Adrenal gland (tissue), 12 donors: Measurements from ENCODE around the gene PIEZO1. TPM values are rescaled to one million over a fixed set of nuclear protein-coding genes. Genes with fewer than 3 reads are reported as not detected.

Source experiments
- DNase-seq, 7 donors: peaks; one replicate each; pipeline ENCODE4 v3.0.0-alpha.2; 2019 to 2020
- H3K27ac ChIP-seq, 5 donors: fragments of 200-600 bp; sonication (generic) in 4 of 5; 1 replicate in 3 of 5; 2 replicates in 2 of 5; pipeline versions ENCODE4 v1.5.1 to v1.8.0; 2016 to 2020; ENCODE audit warnings: mild to moderate bottlenecking in 1 of 5
- H3K27me3 ChIP-seq: fragments of 200-600 bp; 2 replicates; pipeline ENCODE4 v1.8.0; 2021
- H3K36me3 ChIP-seq, 2 donors: fragments of 200-600 bp; replicated peaks in 1 of 2; 1 replicate in 1 of 2; 2 replicates in 1 of 2; pipeline versions ENCODE4 v1.5.1 to v1.8.0; 2018 to 2022
- H3K4me1 ChIP-seq, 2 donors: fragments of 200-600 bp; replicated peaks in 1 of 2; 1 replicate in 1 of 2; 2 replicates in 1 of 2; pipeline versions ENCODE4 v1.5.1 to v1.8.0; 2018 to 2021
- H3K4me3 ChIP-seq, 4 donors: fragments of 200-600 bp; sonication (generic) in 3 of 4; one replicate each; pipeline ENCODE4 v1.5.1; 2016 to 2018
- H3K9me3 ChIP-seq, 3 donors: fragments of 200-600 bp; sonication (generic) in 1 of 3; replicated peaks in 1 of 3; 1 replicate in 2 of 3; 2 replicates in 1 of 3; pipeline versions ENCODE4 v1.5.1 to v1.8.0; 2016 to 2021
- POLR2A ChIP-seq, 2 donors: fragments of 450-650 bp; IDR thresholded peaks; one replicate each; pipeline ENCODE4 v1.6.1; 2017; ENCODE audit warnings: antibody characterized with exemption in 2 of 2, mild to moderate bottlenecking in 2 of 2, moderate library complexity in 1 of 2
- WGBS, 4 donors: extraction: QIAGEN DNeasy Blood & Tissue Kit in 2 of 4; methylation state at CpG; one replicate each; pipeline versions ENCODE4 v1.1.5 to v1.1.7; 2013 to 2017; 5-methylcytosine and 5-hydroxymethylcytosine counted together
- intact Hi-C, 2 donors: fragments of 100-400 bp; cut with DNase I; formaldehyde crosslinking; loops; one replicate each; pipeline versions ENCODE4 v1.14.1 to v1.15.0; 2022 to 2023
- polyA plus RNA-seq, 3 donors: library from polyadenylated mRNA; stranded (reverse); fragments of 200-250 nt in 2 of 3; fragments of 350-450 nt in 1 of 3; fragmentation: Illumina TruSeq in 1 of 3; extraction: RNeasy Lipid Tissue Mini Kit (QIAGEN cat#74804) in 1 of 3; gene quantifications; one replicate each; pipeline ENCODE4 v1.2.3, GENCODE V29; 2013 to 2014
- total RNA-seq, 9 donors: library from RNA; depleted of rRNA in 4 of 9; stranded (reverse); fragments of >200 nt in 4 of 9; fragments of 120-200 nt in 1 of 9; fragmentation: NEBNext Ultra II Directional in 1 of 9; extraction: Animal tissue kit (Norgen Biotek cat#: 25700) in 1 of 9; gene quantifications; one replicate each; pipeline versions ENCODE4 v1.1.0 to v1.2.4, GENCODE V29; 2013 to 2023
- TF ChIP-seq, protein P1 (sequence below), 6 experiments: fragments of 450-650 bp in 4 of 6; fragments of 200-600 bp in 2 of 6; sonication (generic) in 1 of 6; IDR thresholded peaks; 1 replicate in 5 of 6; 2 replicates in 1 of 6; pipeline versions ENCODE4 v1.5.1 to v1.8.0; 2016 to 2021; ENCODE audit warnings: antibody characterized with exemption in 6 of 6, mild to moderate bottlenecking in 2 of 6, moderate library complexity in 1 of 6
- donor health status: healthy with polysubstance abuse.
- donor health status: Bipolar disorder and iron deficiency.
- donor health status: DM: yes; HTN: yes; CAD: no.
- donor health status: DM: no; HTN: no; CAD: no.
- donor health status: DM: no; HTN: no; CAD: no.
- donor health status: DM: yes; HTN: yes; CAD: no.

The PIEZO1 gene
- total and polyA plus RNA-seq, 12 donors, result 7.9 to 327 (median 92.4) TPM

DNA sequence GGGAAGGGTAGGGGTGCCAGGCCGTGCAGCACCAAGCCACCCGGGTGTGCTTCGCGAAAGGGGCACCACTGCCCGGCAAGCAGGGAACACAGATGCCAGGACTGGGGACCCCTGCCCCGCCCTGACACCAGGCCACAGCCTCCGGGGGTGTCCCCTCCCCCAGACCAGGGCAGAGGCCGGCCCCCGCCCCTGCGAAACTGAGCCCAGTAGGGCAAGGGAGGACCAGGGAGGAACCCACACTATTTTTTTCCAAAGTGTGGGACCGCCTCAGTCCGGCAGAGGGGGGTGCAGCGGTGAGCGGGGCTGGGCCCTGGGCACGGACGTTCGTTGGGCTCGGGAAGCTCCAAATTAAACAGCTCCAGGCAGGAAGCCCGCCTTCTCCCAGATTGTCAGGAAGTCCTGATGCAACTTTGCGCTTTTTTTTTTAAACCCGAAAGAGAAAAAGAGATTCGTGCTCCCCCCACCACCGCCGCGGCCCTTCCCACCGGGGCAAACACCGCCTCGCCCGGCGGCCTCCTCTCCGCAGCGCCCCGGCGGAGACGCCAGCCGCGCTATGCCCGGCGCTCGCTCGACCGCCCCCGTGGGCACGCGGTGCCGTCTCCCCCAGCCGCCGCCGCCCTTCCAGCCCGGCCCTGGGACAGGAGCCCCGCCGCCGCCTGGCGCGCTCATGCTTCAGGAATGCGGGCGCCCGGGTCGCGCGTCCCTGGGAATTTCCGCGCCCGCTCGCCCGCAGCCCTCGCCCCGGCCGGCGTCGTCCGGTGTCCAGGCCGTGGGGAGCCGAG lies 755 bp downstream of the PIEZO1 start:
- peak overlapping the region in 2 of 4 donors; percentile 63 to 99 for H3K4me3 ChIP-seq
- no peaks in the 10 kb centered on the region for H3K27me3 ChIP-seq
- DNase-seq, result peak in 6 of 7 donors; percentile 64 to 83 (median 72)
- peaks cover 10 to 46% of the 10 kb centered on the region in 2 donors for H3K4me1 ChIP-seq
- no peaks in the 10 kb centered on the region for H3K36me3 ChIP-seq
- 2 to 4% (median 4%) methylated on average over 10 to 74 of the region's 74 CpGs; no CpG with 5 or more reads in 1 of the 4 donors for WGBS, 4 donors
- H3K27ac ChIP-seq, result peak overlapping the region; percentile 47 to 99 (median 79)
- TF ChIP-seq, protein P1, sequence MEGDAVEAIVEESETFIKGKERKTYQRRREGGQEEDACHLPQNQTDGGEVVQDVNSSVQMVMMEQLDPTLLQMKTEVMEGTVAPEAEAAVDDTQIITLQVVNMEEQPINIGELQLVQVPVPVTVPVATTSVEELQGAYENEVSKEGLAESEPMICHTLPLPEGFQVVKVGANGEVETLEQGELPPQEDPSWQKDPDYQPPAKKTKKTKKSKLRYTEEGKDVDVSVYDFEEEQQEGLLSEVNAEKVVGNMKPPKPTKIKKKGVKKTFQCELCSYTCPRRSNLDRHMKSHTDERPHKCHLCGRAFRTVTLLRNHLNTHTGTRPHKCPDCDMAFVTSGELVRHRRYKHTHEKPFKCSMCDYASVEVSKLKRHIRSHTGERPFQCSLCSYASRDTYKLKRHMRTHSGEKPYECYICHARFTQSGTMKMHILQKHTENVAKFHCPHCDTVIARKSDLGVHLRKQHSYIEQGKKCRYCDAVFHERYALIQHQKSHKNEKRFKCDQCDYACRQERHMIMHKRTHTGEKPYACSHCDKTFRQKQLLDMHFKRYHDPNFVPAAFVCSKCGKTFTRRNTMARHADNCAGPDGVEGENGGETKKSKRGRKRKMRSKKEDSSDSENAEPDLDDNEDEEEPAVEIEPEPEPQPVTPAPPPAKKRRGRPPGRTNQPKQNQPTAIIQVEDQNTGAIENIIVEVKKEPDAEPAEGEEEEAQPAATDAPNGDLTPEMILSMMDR (IDR thresholded peaks at IDR 0.05), result peak; percentile 13 to 50 (median 42)
- TF ChIP-seq POLR2A (IDR thresholded peaks at IDR 0.05), result no peak
- intact Hi-C loops, result loop anchor here in 1 of 2 donors (2.0 kb wide), 2 partner anchors 39 to 47 kb away; no protein-coding TSS in a partner anchor
- no peaks in the 10 kb centered on the region for H3K9me3 ChIP-seq

DNA sequence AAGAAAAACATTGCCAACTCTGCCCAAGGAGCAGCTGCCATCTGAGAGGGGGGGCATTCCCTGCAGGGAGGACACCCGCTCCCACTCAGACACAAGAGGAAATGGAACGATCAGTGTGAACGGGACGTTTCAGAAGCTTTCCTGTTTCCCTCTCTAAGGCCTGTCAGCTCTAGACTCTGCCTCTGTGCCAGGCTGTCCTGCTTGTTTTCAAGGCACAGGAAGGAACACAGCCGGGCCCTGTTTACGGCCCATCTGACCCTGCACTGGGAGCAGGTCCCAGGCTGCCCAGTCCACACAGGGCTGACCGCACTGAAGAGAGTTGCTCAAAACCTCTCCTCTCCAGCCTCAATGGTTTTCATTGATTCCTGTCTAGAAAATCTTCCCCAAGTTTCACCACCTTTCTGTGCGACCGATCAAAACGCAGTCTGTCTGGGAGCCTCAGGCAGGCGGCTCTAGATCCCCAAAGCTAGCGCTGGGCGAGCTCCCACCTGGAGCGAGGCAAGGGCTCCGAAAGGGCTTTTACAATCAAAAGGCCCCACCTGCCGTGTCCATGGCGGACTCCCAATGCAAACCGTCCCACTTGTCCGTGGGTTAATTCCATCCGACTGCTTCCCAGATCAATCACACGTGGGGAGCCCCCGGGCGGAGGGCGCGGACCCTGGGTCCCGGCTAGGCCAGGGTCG lies 1.5 kb downstream of the PIEZO1 start:
- TF ChIP-seq POLR2A (IDR thresholded peaks at IDR 0.05), result no peak
- DNase-seq, result peak in 4 of 7 donors; percentile 56 to 76 (median 64)
- Histone ChIP-seq H3K4me3 (peak overlapping the region in 2 of 4 donors; percentile 63 to 99), H3K36me3 (no peaks in the 10 kb centered on the region), H3K4me1 (peaks cover 10 to 49% of the 10 kb centered on the region in 2 donors), H3K27ac (peak overlapping the region; percentile 47 to 99 (median 79)), H3K9me3 (no peaks in the 10 kb centered on the region), H3K27me3 (no peaks in the 10 kb centered on the region)
- intact Hi-C loops, result loop anchor here in 1 of 2 donors (2.0 kb wide), 2 partner anchors 39 to 47 kb away; no protein-coding TSS in a partner anchor
- 41 to 56% (median 46%) methylated on average over 16 to 27 of the region's 27 CpGs for WGBS, 4 donors

DNA sequence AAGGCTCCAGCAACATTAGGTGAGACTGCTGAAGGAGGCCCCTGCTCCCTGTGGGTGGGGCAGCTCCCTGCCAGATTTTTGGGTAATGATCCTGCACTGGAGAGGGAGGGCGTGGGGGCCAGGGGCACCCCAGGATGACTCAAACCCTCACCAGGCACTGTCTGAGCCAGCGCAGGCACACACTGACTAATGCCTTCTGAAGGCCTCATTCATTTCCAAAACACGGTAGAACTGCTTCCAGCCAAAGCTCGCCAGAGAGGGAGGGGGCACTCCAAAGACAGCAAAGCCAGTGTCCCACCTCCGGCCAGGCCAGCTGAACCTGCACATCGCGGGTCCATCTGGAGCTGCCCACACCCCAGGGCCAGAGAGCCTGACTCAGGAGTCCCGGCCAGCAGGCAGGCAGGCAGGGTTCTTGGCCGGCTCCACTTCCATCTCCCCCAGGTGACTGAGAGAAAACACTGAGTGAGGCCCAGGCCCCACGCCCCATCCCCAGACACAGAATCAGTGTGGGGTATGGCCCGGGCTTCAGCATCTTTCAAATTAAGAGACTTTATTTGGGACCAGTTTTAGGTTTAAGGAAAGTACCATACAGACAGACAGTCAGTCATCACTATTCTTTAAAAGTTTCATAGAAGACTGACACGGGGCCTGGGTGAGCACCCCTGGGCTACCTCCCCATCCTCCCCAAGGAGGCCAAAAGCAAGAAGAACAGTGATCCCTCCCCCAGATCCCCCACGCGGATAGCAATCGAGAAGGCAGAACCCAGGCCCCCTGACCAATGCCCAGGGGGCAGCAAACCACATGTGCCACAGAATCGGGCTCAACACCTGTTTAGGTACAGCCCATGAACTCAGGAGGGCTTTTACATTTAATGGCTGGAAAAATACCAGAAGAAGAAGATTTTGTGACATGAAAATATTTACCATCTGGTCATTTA lies 2.3 kb downstream of the PIEZO1 start:
- Histone ChIP-seq H3K36me3 (no peaks in the 10 kb centered on the region), H3K4me3 (peak overlapping the region in 1 of 4 donors; percentile 99), H3K27me3 (no peaks in the 10 kb centered on the region), H3K9me3 (no peaks in the 10 kb centered on the region), H3K27ac (peak overlapping the region in 4 of 5 donors; percentile 19 to 99 (median 80)), H3K4me1 (peaks cover 10 to 49% of the 10 kb centered on the region in 2 donors)
- peak in 5 of 7 donors; percentile 55 to 77 (median 75) for DNase-seq
- intact Hi-C loops, result no loop called here
- TF ChIP-seq, protein P1 (IDR thresholded peaks at IDR 0.05), result no peak
- TF ChIP-seq POLR2A (IDR thresholded peaks at IDR 0.05), result peak in 1 of 2 donors; percentile 15
- 40 to 49% (median 43%) methylated on average over 12 to 16 of the region's 16 CpGs for WGBS, 4 donors
